ENCODE results near the gene HRH2.
"Not testable (repeated sequence)": the region's sequence is repeated elsewhere in the genome, so short reads cannot be mapped to it uniquely, and the experiment has no call there.

The HRH2 gene

GRCh38 chr5:175711472-175712312 is 53.8 kb downstream of the HRH2 start:
- no peak for DNase-seq (ENCODE audit: low read depth in 2 of 2, low spot score in 1 of 2)

GRCh38 chr5:175712313-175712680 is 54.4 kb downstream of the HRH2 start:
- DNase-seq (ENCODE audit: low read depth in 2 of 2, low spot score in 1 of 2): no peak

GRCh38 chr5:175712681-175713085 is 54.8 kb downstream of the HRH2 start:
- DNase-seq (ENCODE audit: low read depth in 2 of 2, low spot score in 1 of 2): no peak

- DNase-seq (ENCODE audit: low read depth in 2 of 2, low spot score in 1 of 2): no peak
Measured at GRCh38 chr5:175713930-175714329, 56.1 kb downstream of the HRH2 start.

GRCh38 chr5:175714479-175715085 is 56.7 kb downstream of the HRH2 start:
- DNase-seq (ENCODE audit: low read depth in 2 of 2, low spot score in 1 of 2): no peak

GRCh38 chr5:175715627-175716522 is 58.0 kb downstream of the HRH2 start:
- no peak for DNase-seq (ENCODE audit: low read depth in 2 of 2, low spot score in 1 of 2)

GRCh38 chr5:175717837-175718236 is 60.0 kb downstream of the HRH2 start:
- no peak for DNase-seq (ENCODE audit: low read depth in 2 of 2, low spot score in 1 of 2)

- DNase-seq (ENCODE audit: low read depth in 2 of 2, low spot score in 1 of 2): peak; percentile 27 to 50
Measured at GRCh38 chr5:175718401-175719108, 60.7 kb downstream of the HRH2 start.

- DNase-seq (ENCODE audit: low read depth in 2 of 2, low spot score in 1 of 2): not testable (repeated sequence)
Measured at GRCh38 chr5:175719109-175719432, 61.2 kb downstream of the HRH2 start.

- no peak for DNase-seq (ENCODE audit: low read depth in 2 of 2, low spot score in 1 of 2)
Measured at GRCh38 chr5:175724314-175725275, 66.7 kb downstream of the HRH2 start.

GRCh38 chr5:175728316-175728715 is 70.4 kb downstream of the HRH2 start:
- DNase-seq (ENCODE audit: low read depth in 2 of 2, low spot score in 1 of 2): no peak

GRCh38 chr5:175728885-175729828 is 71.3 kb downstream of the HRH2 start:
- DNase-seq (ENCODE audit: low read depth in 2 of 2, low spot score in 1 of 2): no peak

GRCh38 chr5:175729829-175730277 is 72.0 kb downstream of the HRH2 start:
- DNase-seq (ENCODE audit: low read depth in 2 of 2, low spot score in 1 of 2): peak; percentile 72 to 93

- no peak for DNase-seq (ENCODE audit: low read depth in 2 of 2, low spot score in 1 of 2)
Measured at GRCh38 chr5:175731172-175731571, 73.3 kb downstream of the HRH2 start.

GRCh38 chr5:175731756-175732465 is 74.0 kb downstream of the HRH2 start:
- DNase-seq (ENCODE audit: low read depth in 2 of 2, low spot score in 1 of 2): no peak

GRCh38 chr5:175733017-175733416 is 75.1 kb downstream of the HRH2 start:
- DNase-seq (ENCODE audit: low read depth in 2 of 2, low spot score in 1 of 2): no peak

- no peak for DNase-seq (ENCODE audit: low read depth in 2 of 2, low spot score in 1 of 2)
Measured at GRCh38 chr5:175734016-175734415, 76.1 kb downstream of the HRH2 start.

- DNase-seq (ENCODE audit: low read depth in 2 of 2, low spot score in 1 of 2): no peak
Measured at GRCh38 chr5:175734501-175734900, 76.6 kb downstream of the HRH2 start.

Measured in stimulated activated CD8-positive, alpha-beta memory T cell treated with anti-CD3 and anti-CD28 coated beads, Interleukin-4, amount 100 ng/mL, for 4 hours (primary cell).